Omental fat pad (tissue), 4 donors: ENCODE measurements around the gene RIC1. TPM values are rescaled to one million over a fixed set of nuclear protein-coding genes. Genes with fewer than 3 reads are reported as not detected.

Source experiments
- ATAC-seq: fragments of 150-250 bp; one replicate; pipeline ENCODE4 v1.9.1; 2016; ENCODE audit warnings: mild to moderate bottlenecking, moderate library complexity; ENCODE audit not compliant: low FRiP score
- DNase-seq: peaks from one replicate; pipeline ENCODE4 v3.0.0-alpha.2; 2019; ENCODE audit warnings: low spot score
- CTCF ChIP-seq, 3 donors: fragments of 450-650 bp; IDR thresholded peaks; one replicate each; pipeline ENCODE4 v1.5.1; 2016 to 2017; ENCODE audit warnings: antibody characterized with exemption in 3 of 3, mild to moderate bottlenecking in 3 of 3, moderate library complexity in 2 of 3
- total RNA-seq, 4 donors: library from RNA; depleted of rRNA; stranded (reverse); fragments of >200 nt; gene quantifications; one replicate each; pipeline ENCODE4 v1.1.0, GENCODE V29; 2016

RIC1 gene
- total RNA-seq, 4 donors from 2014 or later, result 27.4 to 62.3 (median 36.1) TPM

- DNase-seq (no peak), ATAC-seq (no peak)
- TF ChIP-seq CTCF (IDR thresholded peaks at IDR 0.05), result no peak
Observed at GRCh38 chr9:5592231-5592630, 36.7 kb upstream of the RIC1 start.

GRCh38 chr9:5592904-5593303, 36.0 kb upstream of the RIC1 start:
- ATAC-seq (no peak), DNase-seq (no peak)
- no peak for TF ChIP-seq CTCF (IDR thresholded peaks at IDR 0.05)

GRCh38 chr9:5593904-5594303, 35.0 kb upstream of the RIC1 start:
- ATAC-seq, result no peak
- DNase-seq, result no peak
- TF ChIP-seq CTCF (IDR thresholded peaks at IDR 0.05), result no peak

- no peak for ATAC-seq
- no peak for TF ChIP-seq CTCF (IDR thresholded peaks at IDR 0.05)
- no peak for DNase-seq
Observed at GRCh38 chr9:5596173-5596572, 32.7 kb upstream of the RIC1 start.

- peak; percentile 84 for ATAC-seq
- no peak for DNase-seq
- no peak for TF ChIP-seq CTCF (IDR thresholded peaks at IDR 0.05)
Observed at GRCh38 chr9:5608298-5609225, 20.3 kb upstream of the RIC1 start.

- DNase-seq (no peak), ATAC-seq (no peak)
- no peak for TF ChIP-seq CTCF (IDR thresholded peaks at IDR 0.05)
Observed at GRCh38 chr9:5609226-5609596, 19.7 kb upstream of the RIC1 start.

- DNase-seq (no peak), ATAC-seq (no peak)
- TF ChIP-seq CTCF (IDR thresholded peaks at IDR 0.05), result no peak
Observed at GRCh38 chr9:5610491-5610890, 18.4 kb upstream of the RIC1 start.
